CD4-positive, alpha-beta T cell treated with Interferon alpha-2 for 1 hour (primary cell): ENCODE results near the gene CDK12.
"Not testable (repeated sequence)": the region's sequence is repeated elsewhere in the genome, so short reads cannot be mapped to it uniquely, and the experiment has no call there.

ENCODE experiments used
- DNase-seq, 2 donors: peaks; one replicate each; pipeline ENCODE4 v3.0.0-alpha.2; 2020 to 2022

CDK12 gene

GRCh38 chr17:39461113-39461925 lies at the start of gene CDK12:
CDK12 (plus strand) TSS chr17:39461486; CDS start chr17:39462072, 586 bp downstream.
- DNase-seq, result peak; percentile 98 to 99

DNA sequence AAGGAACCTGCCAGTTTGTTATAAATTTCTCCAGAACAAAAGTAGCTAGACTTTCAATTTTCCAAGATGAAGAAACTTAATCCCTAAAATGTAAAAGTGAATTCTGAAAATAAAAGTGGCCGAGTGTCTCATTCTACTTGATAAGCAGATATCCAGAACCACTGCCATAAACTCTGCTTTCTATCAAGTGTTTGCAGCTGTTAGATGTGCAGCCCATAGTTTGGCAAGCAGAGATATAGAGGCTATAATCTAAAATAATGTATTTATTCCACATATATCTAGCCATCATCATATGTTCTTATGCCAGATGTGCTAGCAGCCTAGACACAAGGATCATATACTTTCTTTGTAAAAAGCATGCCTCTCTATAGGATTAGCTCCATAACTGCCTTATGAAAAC lies 45.1 kb upstream of the CDK12 start:
- no peak for DNase-seq

GRCh38 chr17:39429600-39429999 lies 31.7 kb upstream of the CDK12 start:
- no peak for DNase-seq

DNA sequence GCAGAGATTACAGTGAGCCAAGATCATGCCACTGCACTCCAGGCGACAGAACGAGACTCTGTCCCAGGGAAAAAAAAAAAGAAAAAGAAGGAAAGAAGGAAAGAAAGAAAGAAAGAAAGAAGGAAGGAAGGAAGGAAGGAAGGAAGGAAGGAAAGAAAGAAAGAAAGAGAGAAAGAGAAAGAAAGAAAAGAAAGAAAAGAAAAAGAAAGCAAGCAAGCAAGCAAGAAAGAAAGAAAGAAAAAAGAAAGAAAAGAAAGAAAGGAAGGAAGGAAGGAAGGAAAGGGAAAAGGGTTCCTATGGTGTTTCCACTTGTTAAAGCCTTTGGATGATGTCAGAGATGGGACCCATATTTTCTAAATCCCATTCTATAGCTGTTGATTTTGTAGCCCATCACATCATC lies 21.4 kb upstream of the CDK12 start:
- DNase-seq, result not testable (repeated sequence)

GRCh38 chr17:39443326-39443725 lies 18.0 kb upstream of the CDK12 start:
- DNase-seq, result no peak

GRCh38 chr17:39447561-39447960 lies 13.7 kb upstream of the CDK12 start:
- DNase-seq, result no peak

DNA sequence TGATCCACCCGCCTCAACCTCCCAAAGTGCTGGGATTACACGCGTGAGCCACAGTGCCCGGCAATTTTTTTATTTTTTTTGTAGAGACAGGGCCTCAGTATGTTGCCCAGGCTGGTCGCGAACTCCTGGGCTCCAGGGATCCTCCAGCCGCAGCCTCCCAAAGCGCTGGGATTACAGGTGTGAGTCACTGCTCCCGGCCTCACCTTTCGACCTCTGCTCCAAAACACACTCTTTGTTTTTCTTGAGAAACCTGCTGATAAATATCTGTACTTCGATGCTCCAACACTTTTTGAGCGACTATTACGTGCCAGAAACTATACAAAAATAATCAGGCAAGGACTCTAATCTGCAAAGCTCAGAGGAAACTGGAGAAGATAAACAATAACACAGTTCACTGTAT lies 11.2 kb upstream of the CDK12 start:
- DNase-seq, result no peak

DNA sequence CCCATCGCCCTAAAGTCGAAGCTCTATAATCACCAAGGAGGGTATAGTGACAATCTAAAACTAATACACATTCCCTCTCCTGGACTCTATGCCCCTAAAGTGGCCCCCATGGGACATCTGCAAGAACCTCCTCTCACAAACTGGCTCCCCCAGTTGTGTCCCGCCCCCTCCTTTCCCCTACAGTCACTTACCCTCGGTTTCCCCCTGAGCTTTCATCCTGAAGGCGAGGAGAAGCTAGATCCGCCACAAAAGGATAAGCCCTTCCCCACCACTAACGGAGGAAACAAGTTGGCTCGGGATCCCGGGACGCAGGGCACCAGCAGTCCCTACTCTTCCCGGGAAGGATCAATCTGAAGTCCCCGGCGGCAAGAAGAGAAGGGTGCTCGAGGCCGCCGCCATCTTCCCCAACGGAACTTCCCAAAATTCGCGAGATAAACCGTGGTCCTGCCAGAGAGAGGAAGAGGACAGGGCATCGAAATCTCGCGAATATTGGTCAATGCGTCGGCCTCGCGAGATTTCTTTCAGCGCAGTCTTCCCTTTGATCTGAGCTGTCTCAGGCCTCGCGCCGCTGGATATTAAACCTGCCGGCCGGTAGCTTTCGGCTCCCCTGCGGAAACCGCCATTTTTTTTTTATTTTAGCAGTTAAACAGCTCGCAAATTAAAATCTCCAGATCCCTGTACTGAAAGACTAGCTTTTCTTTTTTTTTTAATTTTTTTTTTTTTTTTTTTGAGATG lies 10.3 kb upstream of the CDK12 start, which contains the start of gene MED1:
MED1 (minus strand) TSS at position 417 of the 735 bp plus-strand sequence; CDS start at position 216, 201 bp downstream.
- DNase-seq, result peak; percentile 96 to 97

- no peak for DNase-seq
Measured at GRCh38 chr17:39455919-39456318, 5.4 kb upstream of the CDK12 start.

- DNase-seq, result no peak
Measured at GRCh38 chr17:39461926-39462569, 762 bp downstream of the CDK12 start.

DNA sequence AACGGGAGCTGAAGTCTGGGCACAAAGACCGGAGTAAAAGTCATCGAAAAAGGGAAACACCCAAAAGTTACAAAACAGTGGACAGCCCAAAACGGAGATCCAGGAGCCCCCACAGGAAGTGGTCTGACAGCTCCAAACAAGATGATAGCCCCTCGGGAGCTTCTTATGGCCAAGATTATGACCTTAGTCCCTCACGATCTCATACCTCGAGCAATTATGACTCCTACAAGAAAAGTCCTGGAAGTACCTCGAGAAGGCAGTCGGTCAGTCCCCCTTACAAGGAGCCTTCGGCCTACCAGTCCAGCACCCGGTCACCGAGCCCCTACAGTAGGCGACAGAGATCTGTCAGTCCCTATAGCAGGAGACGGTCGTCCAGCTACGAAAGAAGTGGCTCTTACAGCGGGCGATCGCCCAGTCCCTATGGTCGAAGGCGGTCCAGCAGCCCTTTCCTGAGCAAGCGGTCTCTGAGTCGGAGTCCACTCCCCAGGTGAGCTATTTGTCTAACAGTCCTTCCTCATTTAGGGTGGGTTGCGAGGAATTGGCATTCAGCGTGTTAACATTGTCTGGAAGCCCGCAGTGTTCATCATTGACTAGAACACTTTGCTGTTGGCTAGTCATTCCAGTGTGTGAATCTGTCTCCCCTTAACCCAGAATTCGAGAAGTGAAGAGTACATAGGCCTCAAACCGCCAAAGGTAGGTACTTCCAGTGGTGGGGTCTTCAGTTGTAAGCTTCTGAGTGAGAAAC lies 1.5 kb downstream of the CDK12 start:
- peak in 1 of 2 donors; percentile 11 for DNase-seq

- not testable (repeated sequence) for DNase-seq
Measured at GRCh38 chr17:39464639-39465181, 3.4 kb downstream of the CDK12 start.

DNA sequence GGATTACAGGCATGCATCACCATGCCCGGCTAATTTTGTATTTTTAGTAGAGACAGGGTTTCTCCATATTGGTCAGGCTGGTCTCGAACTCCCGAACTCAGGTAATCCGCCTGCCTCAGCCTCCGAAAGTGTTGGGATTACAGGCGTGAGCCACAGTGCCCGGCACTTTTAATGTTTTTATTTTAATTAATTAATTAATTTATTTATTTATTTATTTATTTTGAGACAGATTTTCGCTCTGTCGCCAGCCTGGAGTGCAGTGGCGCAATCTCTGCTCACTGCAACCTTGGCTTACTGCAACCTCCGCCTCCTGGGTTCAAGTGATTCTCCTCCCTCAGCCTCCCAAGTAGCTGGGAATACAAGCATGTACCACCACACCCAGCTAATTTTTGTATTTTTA lies 7.3 kb downstream of the CDK12 start:
- not testable (repeated sequence) for DNase-seq

GRCh38 chr17:39473310-39473709 lies 12.0 kb downstream of the CDK12 start:
- DNase-seq, result no peak

DNA sequence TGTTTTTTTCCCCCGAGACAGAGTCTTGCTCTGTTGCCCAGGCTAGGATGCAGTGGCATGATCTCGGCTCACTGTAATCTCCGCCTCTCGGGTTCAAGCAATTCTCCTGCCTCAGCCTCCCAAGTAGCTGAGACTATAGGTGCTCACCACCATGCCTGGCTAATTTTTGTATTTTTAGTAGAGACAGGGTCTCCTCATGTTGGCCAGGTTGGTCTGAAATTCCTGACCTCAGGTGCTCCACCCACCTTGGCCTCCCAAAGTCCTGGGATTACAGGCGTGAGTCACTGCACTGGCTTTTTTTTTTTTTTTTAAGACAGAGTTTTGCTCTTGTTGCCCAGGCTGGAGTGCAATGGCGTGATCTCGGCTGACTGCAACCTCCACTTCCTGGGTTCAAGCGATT lies 18.3 kb downstream of the CDK12 start:
- not testable (repeated sequence) for DNase-seq

GRCh38 chr17:39483506-39483905 lies 22.2 kb downstream of the CDK12 start:
- no peak for DNase-seq

DNA sequence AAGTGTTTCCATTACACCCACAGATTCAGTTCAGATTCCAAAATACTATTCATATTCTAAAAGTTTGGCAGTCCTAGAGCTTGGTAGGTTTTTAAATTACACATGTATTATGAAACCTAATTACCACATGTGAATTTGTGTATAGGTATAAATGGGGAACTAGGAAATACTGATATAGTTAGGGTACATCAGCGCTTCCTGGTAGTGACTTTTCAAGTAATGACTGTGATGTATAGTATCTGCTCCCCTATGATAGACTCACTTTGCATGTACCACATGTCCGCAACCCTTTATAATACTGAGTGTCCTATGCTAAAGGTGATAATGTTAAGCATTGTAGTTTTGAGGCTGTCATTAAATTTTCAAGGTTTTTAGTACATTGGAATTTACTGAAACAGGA lies 22.9 kb downstream of the CDK12 start:
- DNase-seq, result no peak

- no peak for DNase-seq
Measured at GRCh38 chr17:39485555-39485954, 24.3 kb downstream of the CDK12 start.

DNA sequence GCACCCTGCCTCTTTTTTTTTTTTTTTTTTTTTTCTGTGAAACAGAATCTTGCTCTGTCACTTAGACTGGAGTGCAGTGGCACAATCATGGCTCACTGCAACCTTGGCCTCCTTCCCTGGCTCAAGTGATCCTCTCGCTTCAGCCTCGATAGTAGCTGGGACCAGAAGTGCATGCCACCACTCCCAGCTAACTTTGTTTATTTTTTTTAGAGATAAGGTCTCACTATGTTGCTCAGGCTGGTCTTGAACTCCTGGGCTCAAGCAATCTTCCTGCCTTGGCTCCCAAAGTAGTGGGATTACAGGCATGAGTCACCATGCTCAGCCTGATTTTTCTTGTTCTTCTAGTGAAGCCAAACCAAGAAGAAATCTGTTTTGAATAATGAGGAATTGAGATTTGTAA lies 25.0 kb downstream of the CDK12 start:
- no peak for DNase-seq

DNA sequence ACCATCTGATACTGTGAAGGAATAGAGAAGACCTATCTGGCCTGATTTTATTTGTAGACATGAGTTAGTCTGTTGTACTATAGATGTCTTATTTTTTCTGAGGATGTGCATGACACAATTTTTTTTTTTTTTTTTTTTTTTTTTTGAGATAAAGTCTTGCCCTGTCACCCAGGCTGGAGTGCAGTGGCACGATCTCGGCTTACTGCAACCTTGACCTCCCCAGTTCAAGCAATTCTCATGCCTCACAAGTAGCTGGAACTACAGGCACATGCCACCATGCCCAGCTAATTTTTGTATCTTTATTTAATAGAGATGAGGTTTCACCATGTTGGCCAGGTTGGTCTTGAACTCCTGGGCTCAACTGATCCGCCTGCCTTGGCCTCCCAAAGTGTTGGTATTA lies 26.2 kb downstream of the CDK12 start:
- DNase-seq, result not testable (repeated sequence)

GRCh38 chr17:39487946-39488345 lies 26.7 kb downstream of the CDK12 start:
- DNase-seq, result no peak

GRCh38 chr17:39496921-39497320 lies 35.6 kb downstream of the CDK12 start:
- DNase-seq, result not testable (repeated sequence)
